NCI-H748 (cell line): Measurements from ENCODE around the gene RNU4-1.
A peak's percentile ranks its signal among the peaks of the same experiment; 100 is the strongest.
"Not testable (repeated sequence)": the region's sequence is repeated elsewhere in the genome, so short reads cannot be mapped to it uniquely, and the experiment has no call there.

ENCODE experiments used
- DNase-seq: peaks from one replicate; lab custom pipeline; 2025; ENCODE audit not compliant: unreplicated experiment; lab: John Stamatoyannopoulos, UW

RNU4-1 gene

DNA sequence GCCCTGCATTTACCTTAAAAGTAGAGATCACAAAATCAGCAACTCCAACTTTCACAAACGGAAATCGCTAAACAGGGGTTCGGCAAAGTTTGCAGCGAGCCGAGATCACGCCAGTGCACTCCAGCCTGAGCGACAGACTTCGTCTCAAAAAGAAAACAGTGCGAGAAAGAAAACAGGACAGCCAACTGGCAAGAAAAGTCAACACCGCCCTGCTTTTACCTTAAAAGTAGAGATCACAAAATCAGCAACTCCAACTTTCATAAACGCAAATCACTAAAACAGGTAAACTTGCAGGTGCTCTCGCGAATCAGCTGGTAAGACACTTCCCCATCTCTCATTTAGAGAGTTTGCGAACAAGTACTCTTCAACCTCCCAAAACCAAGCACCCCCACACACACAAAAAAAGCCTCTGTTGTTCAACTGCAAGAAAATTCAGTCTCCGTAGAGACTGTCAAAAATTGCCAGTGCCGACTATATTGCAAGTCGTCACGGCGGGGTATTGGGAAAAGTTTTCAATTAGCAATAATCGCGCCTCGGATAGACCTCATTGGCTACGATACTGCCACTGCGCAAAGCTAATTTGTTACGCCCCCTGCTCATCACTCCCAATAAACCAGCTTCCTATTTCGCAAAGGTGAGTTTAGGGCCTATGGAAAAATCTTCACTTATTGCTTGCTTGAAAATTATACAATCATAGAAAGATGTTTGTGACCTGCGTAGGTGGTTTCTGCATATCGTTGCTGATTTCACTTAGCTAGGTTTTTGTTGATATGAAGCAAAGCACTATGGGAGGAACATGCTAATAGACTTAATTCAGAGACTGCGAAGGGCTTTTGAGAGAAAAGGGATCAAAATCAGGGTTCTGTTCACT lies at the start of gene RNU4-1:
TSS of gene RNU4-1 (minus strand) at position 577 of the 871 bp plus-strand sequence.
- peak; percentile 99 for DNase-seq

DNA sequence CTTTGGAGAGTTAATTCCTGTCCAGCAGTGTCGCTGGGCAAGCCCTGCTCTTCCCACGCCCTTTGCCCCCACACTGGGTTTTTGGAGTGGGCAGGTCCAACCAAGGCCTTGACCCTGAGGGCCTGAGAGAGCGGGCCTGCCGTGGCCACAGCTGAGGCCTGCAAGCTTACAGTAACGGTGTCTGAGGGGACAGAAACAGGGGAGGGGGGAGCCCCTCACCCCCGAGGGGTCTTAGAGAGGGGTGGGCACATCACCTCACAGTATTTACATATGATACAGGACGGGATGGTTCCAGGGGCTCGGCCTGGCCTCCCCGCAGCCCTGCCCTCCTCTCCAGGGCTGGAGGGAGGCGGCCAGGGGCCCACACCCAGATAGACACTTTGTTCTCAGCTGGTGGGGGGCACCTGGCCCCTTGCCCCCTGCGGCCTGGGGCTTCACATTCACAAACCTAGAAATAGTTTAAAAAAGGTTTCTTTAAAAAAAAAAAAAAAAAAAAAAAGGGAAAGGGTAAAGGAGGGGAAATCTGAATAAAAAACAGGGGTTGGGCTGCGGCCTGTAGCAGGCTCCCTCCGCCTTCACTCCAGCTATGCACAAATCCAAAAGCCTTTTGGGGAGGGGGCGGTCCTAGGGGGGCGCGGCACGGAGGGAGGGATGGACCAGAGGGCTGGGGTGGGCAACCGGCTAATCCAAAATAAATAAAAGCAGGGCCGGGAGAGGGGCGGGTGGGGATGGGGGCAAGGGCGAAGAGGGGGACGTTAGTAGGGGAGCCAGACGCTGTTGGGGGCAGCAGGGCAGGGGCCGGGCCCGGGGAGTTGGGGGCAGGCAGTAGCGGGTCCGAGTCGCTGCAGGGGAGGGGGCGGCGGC lies 49.4 kb upstream of the RNU4-1 start:
- no peak for DNase-seq

DNA sequence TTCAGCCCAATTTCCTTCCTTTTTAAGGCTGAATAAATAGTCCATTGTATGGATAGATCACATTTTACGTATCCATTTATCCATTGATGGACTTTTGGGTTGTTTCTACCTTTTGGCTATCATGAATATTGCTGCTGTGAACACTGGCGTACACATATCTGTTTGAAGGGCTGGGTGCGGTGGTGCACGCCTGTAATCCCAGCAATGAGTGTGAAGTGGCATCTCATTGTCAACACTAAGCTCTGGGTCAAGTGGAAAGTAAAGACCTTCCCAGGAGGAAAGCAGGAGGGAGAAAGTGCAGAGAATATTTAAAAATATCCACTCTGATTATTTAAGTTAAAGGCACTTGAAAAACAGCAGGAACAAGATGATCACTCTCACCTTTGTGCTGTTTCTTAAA lies 46.2 kb upstream of the RNU4-1 start:
- no peak for DNase-seq

DNA sequence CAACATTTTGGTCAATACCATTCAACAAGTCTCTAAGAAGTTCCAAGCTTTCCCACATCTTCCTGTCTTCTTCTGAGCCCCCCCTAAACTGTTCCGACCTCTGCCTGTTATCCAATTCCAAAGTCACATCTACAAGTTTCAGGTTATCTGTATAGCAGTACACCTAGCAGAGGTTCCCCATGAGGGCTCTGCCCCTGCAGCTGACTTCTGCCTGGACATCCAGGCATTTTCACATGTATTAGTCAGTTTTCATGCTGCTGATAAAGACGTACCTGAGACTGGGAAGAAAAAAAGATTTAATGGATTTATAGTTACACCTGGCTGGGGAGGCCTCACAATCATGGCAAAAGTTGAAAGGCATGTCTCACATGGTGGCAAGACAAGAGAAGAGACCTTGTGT lies 44.7 kb upstream of the RNU4-1 start:
- no peak for DNase-seq

DNA sequence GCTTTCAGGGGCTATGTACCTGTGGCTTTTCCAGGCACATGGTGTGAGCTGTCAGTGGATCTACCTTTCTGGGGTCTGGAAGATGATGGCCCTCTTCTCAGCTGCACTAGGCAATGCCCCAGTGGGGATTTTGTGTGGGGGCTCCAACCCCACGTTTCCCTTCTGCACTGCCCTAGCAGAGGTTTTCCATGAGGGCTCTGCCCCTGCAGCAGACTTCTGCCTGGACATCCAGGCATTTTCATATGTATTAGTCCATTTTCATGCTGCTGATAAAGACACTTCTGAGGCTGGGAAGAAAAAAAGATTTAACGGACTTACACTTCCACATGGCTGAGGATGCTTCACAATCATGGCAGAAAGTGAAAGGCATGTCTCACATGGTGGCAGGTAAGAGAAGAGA lies 43.4 kb upstream of the RNU4-1 start:
- DNase-seq, result not testable (repeated sequence)

DNA sequence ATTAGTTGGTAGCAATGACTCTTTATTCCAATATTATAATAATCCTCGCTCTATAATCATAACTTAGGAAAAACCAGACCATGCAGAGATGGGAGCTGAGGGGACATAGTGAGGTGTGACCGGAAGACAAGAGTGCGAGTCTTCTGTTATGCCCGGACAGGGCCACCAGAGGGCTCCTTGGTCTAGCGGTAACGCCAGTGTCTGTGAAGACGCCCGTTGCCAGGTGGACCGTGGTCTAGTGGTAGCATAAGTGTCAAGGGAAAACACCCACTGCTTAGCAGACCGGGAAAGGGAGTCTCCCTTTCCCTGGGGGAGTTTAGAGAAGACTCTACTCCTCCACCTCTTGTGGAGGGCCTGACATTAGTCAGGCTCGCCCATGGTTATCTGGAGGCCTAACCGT lies 42.4 kb upstream of the RNU4-1 start:
- peak; percentile 80 for DNase-seq

DNA sequence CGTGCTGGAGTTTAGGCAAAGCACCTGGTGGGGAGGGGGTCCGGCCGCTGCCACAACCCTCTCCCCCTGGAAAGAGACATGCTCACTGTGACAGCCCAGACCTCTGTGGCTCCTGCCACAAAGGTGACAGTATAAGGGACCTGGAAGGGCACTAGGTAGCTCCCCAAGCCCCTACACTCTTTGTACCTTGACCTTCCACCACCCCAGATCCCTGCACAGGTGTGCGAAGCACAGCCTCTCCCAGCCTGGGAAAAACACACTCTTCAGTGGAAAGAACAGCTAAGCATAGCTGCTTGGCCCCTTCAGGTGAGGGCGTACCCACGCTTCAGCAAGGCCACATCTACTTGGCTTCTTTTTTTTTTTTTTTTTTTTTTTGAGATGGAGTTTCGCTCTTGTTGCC lies 39.5 kb upstream of the RNU4-1 start:
- no peak for DNase-seq

DNA sequence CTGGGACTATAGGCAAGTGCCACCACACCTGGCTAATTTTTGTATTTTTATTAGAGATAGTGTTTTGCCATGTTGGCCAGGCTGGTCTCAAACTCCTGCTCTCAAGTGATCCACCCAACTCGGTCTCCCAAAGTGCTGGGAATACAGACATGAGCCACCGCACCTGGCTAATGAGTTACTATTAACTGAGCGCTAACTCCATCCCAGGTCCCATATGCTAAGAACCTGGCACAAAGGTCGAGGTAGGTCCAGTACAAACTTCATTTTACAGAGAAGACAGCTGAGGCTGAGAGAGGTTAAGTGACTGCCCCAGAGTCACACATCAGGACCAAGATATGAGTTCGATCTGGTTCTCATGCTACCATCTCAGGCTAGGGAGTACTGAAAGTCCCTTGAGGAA lies 39.0 kb upstream of the RNU4-1 start:
- DNase-seq, result no peak

DNA sequence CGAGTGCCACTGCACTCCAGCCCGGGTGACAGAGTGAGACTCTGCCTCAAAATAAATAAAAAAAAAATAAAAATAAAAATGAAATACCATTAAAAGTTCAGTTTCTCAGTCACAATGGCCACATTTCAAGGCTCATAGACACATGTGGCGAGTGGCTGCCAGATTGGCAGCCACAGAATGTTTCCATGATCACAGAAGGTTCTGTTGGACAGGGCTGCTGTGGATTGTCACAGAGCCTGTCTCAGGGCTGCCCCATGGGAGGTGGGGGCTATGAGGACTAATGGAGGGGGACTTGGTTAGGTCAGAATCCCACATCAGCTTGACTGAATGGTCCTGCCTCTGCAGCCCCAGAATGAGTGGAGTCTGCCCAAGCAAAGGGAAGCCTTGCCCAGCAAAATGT lies 38.4 kb upstream of the RNU4-1 start:
- DNase-seq, result no peak

DNA sequence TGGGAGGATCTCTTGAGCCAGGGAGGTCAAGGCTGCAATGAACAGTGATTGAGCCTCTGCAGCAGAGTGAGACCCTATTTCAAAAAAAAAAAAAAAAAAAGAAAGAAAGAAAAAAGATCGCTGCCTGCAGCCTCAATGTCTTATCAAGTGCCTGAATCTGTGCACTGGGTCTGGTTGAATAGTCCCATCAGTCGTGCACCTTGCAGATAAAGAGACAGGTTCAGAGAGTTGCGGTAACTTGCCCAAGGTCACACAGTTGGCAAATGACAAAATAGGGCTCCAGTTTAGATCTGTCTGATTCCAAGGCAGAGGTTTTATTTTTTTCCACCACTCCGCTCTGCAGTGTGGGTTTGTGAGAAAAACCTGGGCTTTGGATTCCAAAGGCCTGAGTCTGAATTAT lies 35.2 kb upstream of the RNU4-1 start:
- no peak for DNase-seq

DNA sequence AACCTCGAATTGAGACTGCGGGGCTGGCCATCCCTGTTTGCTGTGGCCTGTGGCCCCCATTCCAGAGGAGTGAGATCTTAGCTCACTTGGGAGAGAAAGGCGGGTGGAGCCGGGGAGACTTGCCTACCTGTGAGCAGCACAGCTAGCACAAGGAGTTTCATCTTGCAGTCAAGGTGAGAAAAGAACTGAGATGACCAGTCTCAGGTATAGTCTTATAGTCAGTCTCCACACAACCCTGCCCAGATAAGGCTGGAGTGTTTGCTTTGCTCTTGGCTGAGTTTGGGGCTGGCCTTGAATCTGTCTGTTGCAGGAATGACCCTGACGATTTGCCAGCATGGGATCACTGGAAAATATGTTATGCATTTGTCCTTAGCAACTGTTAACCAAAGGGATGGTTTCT lies 34.6 kb upstream of the RNU4-1 start, which contains the start of gene PLA2G1B:
TSS of gene PLA2G1B (minus strand) at position 187 of the 400 bp plus-strand sequence. CDS start at position 161, 26 bp downstream.
- no peak for DNase-seq

DNA sequence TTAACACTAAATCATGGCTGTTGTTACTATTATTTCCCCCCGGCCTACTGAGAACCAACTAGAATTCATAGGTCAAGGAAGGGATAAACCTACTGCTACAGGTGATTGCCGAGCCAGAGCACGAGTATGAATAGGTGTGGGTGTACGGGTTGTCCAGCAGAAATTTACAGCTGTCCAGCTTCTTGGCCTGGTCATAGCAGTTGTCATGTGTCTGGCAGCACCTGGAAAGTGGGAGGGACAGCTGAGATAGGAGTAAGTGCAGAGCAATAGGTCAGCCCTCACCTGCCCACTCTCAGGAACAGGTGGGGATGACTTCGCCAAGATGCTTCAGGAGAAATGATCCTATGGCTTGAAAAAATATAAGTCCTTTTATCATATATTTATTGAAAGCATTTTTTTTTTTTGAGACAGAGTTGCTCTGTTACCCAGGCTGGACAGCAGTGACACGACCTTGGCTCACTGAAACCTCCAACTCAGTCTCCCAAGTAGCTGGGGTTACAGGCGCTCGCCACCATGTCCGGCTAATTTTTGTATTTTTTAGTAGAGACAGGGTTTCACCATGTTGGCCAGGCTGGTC lies 31.9 kb upstream of the RNU4-1 start:
- no peak for DNase-seq

DNA sequence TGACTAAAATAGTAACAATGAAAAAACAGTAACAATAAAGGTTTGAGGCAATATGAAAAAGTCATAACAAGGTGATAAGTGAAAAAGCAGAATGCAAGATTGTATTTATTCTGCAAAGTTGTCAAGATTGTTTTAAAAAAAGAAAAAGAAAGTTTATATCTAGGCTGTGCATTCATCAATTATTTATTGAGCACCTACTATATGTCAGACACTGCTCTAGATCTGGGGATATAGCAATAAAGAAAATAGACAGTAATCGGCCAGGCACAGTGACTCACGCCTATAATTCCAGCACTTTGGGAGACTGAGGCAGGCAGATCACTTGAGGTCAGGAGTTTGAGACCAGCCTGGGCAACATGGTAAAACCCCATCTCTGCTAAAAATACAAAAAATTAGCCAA lies 30.7 kb upstream of the RNU4-1 start:
- DNase-seq, result no peak

DNA sequence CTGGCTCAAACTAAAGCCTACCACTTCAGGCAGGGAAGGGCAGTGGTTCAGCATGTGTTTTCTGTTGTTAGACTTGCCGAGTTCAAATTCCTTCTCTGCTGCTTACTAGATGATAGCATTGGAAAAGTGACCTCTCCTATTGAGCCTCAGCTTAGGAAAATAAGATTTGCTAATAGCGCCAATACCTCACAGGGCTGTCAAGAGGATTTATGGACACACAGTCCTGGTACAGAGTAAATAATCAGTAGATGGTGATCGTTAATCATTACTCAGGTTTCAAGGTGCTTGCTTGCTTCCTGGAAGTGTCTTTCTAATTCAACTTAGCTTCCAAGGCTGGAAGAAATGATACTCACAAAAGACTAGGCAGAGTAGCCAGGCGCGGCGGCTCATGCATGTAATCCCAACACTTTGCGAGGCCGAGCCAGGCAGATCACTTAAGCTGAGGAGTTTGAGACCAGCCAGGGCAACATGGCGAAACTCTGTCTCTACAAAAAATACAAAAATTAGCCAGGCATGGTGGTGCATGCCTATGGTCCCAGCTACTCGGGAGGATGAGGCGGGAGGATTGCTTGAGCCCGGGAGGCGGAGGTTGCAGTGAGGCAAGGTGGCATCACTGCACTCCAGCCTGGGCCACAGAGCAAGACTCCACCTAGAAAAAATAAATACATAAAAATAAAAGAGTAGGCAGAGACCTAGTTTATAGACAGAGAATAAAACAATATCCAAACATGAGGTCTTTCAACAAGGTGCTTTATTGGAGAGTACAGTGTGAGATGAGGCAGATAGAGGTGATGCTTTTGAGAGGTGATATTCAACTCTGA lies 28.6 kb upstream of the RNU4-1 start:
- DNase-seq, result no peak

DNA sequence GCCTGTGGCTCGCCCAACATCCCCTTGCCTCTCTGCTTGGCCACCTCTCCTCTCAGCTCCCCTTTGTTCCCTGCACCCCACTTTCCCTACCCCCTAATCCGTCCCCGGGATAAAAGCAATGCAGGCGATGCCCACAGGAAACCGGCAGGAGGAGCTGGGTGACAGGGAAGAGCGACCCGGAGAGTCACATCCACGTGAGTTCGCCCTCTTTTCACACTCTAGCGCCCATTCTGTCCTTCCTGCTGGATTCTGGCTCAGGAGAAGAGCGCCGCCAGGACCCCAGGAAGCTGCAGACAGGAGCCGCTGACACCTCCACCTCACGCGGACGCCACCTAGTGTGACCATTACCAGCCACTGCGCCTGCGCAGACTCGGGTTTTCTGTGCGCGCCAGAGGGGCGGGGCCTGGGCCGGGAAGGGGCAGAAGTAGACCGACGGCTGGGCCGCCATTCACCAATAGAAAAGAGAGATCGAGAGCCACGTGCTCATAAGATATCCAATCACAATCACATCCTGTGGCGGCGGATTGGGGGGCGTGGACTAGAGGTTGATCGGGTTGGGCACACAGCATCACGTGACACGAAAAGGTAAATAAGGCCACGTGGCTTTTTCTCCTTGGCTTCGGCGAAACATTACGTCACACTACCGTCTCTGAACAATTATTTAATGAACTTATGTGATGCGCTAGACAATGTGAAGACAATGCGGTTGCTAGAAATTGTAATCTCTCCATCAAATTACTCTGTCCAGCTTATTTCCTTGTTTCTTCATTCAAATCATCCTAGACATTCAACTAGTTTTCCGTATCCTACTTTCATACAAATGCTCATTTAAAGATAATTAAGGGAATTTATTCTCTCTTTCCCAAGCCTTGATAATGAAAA lies 24.4 kb upstream of the RNU4-1 start:
- DNase-seq, result peak; percentile 100

DNA sequence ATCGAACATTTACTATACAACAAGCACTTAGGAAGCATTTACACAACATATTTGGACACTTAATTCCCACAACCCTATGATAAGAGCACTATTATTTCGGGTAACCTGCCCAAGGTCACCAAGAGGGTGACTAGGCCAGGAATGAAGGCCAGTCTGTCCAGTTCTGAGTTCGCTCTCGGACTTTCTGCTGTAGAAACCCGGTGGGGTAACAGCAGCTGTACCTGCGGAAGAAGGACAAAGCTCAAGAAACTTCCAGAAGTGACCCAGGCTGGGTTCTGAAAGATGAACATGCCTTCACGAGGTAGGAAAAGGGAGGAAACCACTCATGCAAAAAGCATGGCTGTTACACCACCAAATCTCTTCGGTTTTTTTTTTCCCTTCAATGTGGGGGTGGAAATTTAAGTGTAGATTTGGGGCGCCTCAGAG lies 23.8 kb upstream of the RNU4-1 start:
- peak; percentile 31 for DNase-seq

DNA sequence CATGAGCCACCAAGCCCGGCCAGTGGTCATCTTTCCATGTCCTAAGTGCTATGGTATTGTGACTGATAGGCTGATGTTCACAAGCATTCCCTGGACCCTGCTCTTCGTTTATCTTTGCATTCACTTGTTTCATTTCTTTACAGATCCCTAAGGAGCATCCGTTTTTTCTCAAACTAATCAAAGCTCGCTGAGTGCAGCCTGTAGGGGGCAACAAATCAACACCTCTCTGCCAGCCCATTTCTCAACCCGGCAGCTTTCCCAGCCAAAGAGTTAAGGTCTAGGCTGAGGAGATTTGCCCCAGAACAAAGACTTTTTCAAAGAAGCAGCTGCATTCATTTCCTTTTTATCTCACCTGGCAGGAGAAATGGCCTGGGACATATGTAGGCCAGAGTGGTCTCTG lies 21.2 kb upstream of the RNU4-1 start:
- peak; percentile 13 for DNase-seq

DNA sequence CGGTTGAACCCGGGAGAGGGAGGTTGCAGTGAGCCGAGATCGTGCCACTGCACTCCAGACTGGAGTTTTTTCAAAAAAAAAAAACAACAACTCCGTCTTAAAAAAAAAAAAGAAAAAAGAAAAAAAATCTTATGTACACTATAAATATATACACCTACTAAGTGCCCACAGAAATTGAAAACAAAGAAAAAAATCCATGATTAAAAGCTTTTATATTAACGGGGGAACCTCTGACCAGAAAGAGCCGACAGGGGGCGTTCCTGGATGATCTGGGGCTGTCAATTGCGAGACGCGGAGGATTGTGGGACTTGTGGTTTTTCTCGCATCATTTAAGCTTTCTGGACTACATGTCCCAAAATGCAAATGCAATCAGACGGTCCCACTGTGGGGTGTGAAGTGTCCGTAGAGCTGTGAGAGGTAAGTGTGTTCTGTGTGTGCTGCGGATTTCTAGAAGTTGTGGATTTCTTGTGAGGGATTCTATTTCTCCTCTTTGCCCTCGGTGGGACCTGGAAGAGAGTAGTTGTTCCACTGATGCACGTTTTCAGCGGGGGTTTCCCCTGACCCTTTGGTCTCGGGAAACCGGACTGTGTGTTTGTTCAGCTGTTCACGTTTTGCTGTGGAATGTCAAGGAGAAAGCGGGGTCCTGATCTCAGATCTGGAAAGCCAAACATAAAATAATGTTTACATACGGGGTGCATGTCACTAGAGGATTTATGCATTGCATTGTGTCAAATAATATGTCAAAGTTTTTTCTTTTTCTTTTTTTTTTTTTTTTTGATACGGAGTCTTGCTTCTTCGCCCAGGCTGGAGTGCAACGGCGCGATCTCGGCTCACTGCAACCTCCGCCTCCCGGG lies 9.2 kb upstream of the RNU4-1 start, which contains the start of gene SIRT4:
TSS of gene SIRT4 (plus strand) at position 360 of the 854 bp plus-strand sequence. CDS start 1,241 bp downstream, outside the sequence.
- DNase-seq, result peak; percentile 94

DNA sequence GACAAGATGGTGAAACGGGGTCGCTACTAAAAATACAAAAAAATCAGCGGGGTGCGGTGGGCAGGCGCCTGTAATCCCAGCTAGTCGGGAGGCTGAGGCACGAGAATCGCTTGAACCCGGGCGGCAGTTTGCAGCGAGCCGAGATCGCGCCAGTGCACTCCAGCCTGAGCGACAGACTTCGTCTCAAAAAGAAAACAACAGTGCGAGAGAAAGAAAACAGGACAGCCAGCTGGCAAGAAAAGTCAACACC lies 701 bp downstream of the RNU4-1 start:
- no peak for DNase-seq
